SU-DHL-6 (cell line): ENCODE data around the gene CBX5.

ENCODE experiments used
- EZH2phosphoT487 ChIP-seq: fragments of 200-600 bp; sonication (generic), shearing (Covaris generic); conservative IDR thresholded peaks from 2 replicates; pipeline ENCODE4 v1.6.1; 2018; ENCODE audit warnings: mild to moderate bottlenecking, antibody characterized with exemption, low read length, moderate library complexity, mixed read lengths
- TF ChIP-seq, protein P1 (sequence below): fragments of 200-600 bp; sonication (generic); IDR thresholded peaks from one replicate; pipeline ENCODE4 v1.5.1; 2017; ENCODE audit warnings: antibody characterized with exemption, mild to moderate bottlenecking, low read length, moderate library complexity; ENCODE audit not compliant: insufficient read depth, poor library complexity, severe bottlenecking

DNA sequence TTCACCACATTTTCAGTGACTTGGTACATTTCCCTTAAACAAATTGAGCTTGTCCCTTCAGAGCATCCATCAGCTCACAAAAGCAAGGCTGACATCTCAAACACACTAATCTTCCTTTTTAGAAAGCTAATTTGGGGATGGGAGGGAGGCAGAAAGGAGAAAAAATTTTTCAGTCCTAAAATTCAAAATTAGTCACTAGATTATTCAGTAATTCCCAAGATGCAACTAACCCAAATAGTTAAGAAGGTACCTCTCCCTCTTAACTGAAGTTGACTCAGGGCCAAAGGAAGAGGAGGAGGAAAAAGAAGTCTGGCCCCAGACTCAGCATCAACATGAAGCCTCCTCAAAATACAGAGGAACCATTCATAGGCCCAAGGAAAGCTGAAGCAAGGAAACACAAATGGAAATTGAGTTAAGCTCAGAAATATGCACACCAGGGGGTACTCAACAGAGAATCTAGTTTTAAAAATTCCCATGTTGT lies 21.7 kb downstream of the CBX5 start:
- TF ChIP-seq, protein P1, sequence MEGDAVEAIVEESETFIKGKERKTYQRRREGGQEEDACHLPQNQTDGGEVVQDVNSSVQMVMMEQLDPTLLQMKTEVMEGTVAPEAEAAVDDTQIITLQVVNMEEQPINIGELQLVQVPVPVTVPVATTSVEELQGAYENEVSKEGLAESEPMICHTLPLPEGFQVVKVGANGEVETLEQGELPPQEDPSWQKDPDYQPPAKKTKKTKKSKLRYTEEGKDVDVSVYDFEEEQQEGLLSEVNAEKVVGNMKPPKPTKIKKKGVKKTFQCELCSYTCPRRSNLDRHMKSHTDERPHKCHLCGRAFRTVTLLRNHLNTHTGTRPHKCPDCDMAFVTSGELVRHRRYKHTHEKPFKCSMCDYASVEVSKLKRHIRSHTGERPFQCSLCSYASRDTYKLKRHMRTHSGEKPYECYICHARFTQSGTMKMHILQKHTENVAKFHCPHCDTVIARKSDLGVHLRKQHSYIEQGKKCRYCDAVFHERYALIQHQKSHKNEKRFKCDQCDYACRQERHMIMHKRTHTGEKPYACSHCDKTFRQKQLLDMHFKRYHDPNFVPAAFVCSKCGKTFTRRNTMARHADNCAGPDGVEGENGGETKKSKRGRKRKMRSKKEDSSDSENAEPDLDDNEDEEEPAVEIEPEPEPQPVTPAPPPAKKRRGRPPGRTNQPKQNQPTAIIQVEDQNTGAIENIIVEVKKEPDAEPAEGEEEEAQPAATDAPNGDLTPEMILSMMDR = no peak
- no peak for TF ChIP-seq EZH2phosphoT487
